ENCODE results near the gene COG6. TPM values are rescaled to one million over a fixed set of nuclear protein-coding genes. Genes with fewer than 3 reads are reported as not detected.

COG6 gene
- total and polyA plus RNA-seq, 4 experiments from 2014 or later, result 12.2 to 44.5 (median 27.7) TPM

DNA sequence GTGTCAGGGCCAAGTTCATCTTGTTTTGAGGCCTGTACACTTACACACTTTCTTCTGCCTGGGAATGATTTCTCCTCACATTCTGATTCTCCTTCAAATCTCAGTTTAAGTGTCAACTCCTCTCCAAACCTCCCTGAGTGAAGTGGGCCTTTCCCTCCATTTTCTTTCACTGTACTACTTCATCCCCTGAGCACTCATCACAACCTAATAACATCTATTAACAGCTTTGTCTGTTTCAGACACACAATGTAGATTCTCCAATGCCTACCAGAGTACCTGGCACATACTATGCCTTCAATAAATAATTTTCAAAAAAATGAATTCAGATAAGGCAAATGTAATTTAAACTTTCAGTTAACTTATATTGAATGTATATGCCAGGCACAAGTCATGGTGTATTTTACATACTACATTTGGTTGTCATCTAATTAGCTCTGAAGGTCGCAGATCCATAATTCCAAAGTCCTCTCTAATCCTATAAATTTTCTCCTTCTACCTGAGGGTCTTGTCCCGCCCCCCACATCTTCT lies 357 bp upstream of the COG6 start:
- H3K27me3 ChIP-seq (ENCODE audit: insufficient read depth, low read length), result no peaks in the 10 kb centered on the region
- CTCF ChIA-PET (ENCODE audit: partially characterized antibody), result no interaction called here
- no peaks in the 10 kb centered on the region for H3K9me3 ChIP-seq (ENCODE audit: control insufficient read depth in 1 of 2, low read length in 2 of 2)
- intact Hi-C loops (cut with micrococcal nuclease), result loop anchor here (1.0 kb wide), 1 partner anchor 617 kb away; the partner anchor contains the start of genes NHLRC3 and PROSER1
- no peak for DNase-seq
- peak overlapping the region; percentile 67 for H3K27ac ChIP-seq (ENCODE audit: low read depth, low read length)
- H3K4me1 ChIP-seq (ENCODE audit: insufficient read depth, low read length), result peaks cover 17% of the 10 kb centered on the region
- H3K27me3 Mint-ChIP-seq, result peaks cover 0 to 3% of the 10 kb centered on the region in 2 donors
- H3K27ac Mint-ChIP-seq, result peak overlapping the region; percentile 82 to 98 (median 91)
- H3K36me3 Mint-ChIP-seq, result peaks cover 0 to 11% of the 10 kb centered on the region in 2 donors
- POLR2A ChIA-PET (ENCODE audit: partially characterized antibody), result interaction anchor here (1.0 kb wide), 1 partner anchor 617 kb away, joined by 3 read pairs; the partner anchor contains the start of gene PROSER1
- peak overlapping the region; percentile 92 to 99 (median 98) for H3K4me3 Mint-ChIP-seq
- H3K36me3 ChIP-seq (ENCODE audit: insufficient read depth, low read length), result no peaks in the 10 kb centered on the region
- peak overlapping the region; percentile 77 to 94 for H3K4me3 ChIP-seq (ENCODE audit: low read length in 2 of 2)
- H3K4me1 Mint-ChIP-seq, result peaks cover 23 to 45% (median 35%) of the 10 kb centered on the region in 4 donors
- H3K9me3 Mint-ChIP-seq, result peaks cover 0 to 6% (median 0%) of the 10 kb centered on the region in 8 donors

DNA sequence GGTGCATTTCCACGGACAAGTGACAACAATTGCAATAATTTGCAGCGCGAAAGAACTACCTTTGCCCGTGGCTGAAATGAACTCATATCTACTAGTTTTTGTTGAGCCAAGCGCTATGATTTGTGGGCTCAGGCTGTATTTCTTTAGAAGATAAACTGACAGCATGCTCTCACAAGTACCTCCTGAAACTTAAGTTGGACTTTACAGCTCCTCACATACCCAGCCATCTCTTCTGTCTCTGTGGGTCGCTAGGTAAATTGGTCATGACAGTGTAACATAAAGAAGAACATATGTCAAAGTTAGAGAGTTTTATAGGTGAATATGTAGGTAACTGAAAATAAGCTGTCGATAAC lies 839 bp downstream of the COG6 start:
- H3K4me3 ChIP-seq (ENCODE audit: low read length in 2 of 2), result peak overlapping the region; percentile 77 to 94
- intact Hi-C loops (cut with micrococcal nuclease), result no loop called here
- no peak for DNase-seq

GRCh38 chr13:39663508-39663907 lies 8.0 kb downstream of the COG6 start:
- POLR2A ChIA-PET (ENCODE audit: partially characterized antibody), result no interaction called here
- Mint-ChIP-seq H3K27me3 (no peaks in the 10 kb centered on the region), H3K27ac (no peak overlapping the region), H3K9me3 (no peaks in the 10 kb centered on the region), H3K4me3 (no peak overlapping the region), H3K36me3 (peaks cover 14 to 41% of the 10 kb centered on the region in 2 donors), H3K4me1 (peaks cover 8 to 18% (median 11%) of the 10 kb centered on the region in 4 donors)
- DNase-seq, result no peak
- H3K27me3 ChIP-seq (ENCODE audit: insufficient read depth, low read length), result no peaks in the 10 kb centered on the region
- peaks cover 5% of the 10 kb centered on the region for H3K36me3 ChIP-seq (ENCODE audit: insufficient read depth, low read length)
- no peaks in the 10 kb centered on the region for H3K9me3 ChIP-seq (ENCODE audit: control insufficient read depth in 1 of 2, low read length in 2 of 2)
- CTCF ChIA-PET (ENCODE audit: partially characterized antibody), result interaction anchor here (1.3 kb wide), 1 partner anchor 20 kb away, joined by 5 read pairs; no protein-coding TSS in a partner anchor
- peaks cover 7% of the 10 kb centered on the region for H3K4me1 ChIP-seq (ENCODE audit: insufficient read depth, low read length)
- H3K27ac ChIP-seq (ENCODE audit: low read depth, low read length), result no peak overlapping the region
- no peak overlapping the region for H3K4me3 ChIP-seq (ENCODE audit: low read length in 2 of 2)
- intact Hi-C loops (cut with micrococcal nuclease), result no loop called here

More for the DNA sequence above, 839 bp downstream of the COG6 start:
- Histone ChIP-seq H3K36me3 (ENCODE audit: insufficient read depth, low read length) (no peaks in the 10 kb centered on the region), H3K27me3 (ENCODE audit: insufficient read depth, low read length) (no peaks in the 10 kb centered on the region), H3K9me3 (ENCODE audit: control insufficient read depth in 1 of 2, low read length in 2 of 2) (no peaks in the 10 kb centered on the region), H3K4me1 (ENCODE audit: insufficient read depth, low read length) (peaks cover 17% of the 10 kb centered on the region), H3K27ac (ENCODE audit: low read depth, low read length) (peak overlapping the region; percentile 67)
- peak overlapping the region; percentile 82 to 97 (median 94) for H3K27ac Mint-ChIP-seq
- peaks cover 0 to 6% (median 0%) of the 10 kb centered on the region in 8 donors for H3K9me3 Mint-ChIP-seq
- ChIA-PET POLR2A (ENCODE audit: partially characterized antibody) (interaction anchor here (0.6 kb wide), 1 partner anchor 15 kb away, joined by 3 read pairs; no protein-coding TSS in a partner anchor), CTCF (ENCODE audit: partially characterized antibody) (interaction anchor here (1.0 kb wide), 1 partner anchor 21 kb away, joined by 3 read pairs; no protein-coding TSS in a partner anchor)
- peaks cover 23 to 45% (median 35%) of the 10 kb centered on the region in 4 donors for H3K4me1 Mint-ChIP-seq
- H3K36me3 Mint-ChIP-seq, result peaks cover 3 to 22% of the 10 kb centered on the region in 2 donors
- no peaks in the 10 kb centered on the region for H3K27me3 Mint-ChIP-seq
- peak overlapping the region; percentile 92 to 99 (median 98) for H3K4me3 Mint-ChIP-seq

GRCh38 chr13:39663958-39664357 lies 8.5 kb downstream of the COG6 start:
- no peak overlapping the region for H3K27ac Mint-ChIP-seq
- no peak for DNase-seq
- intact Hi-C loops (cut with micrococcal nuclease), result no loop called here
- Histone ChIP-seq H3K36me3 (ENCODE audit: insufficient read depth, low read length) (peaks cover 5% of the 10 kb centered on the region), H3K4me3 (ENCODE audit: low read length in 2 of 2) (no peak overlapping the region), H3K4me1 (ENCODE audit: insufficient read depth, low read length) (peaks cover 7% of the 10 kb centered on the region), H3K27me3 (ENCODE audit: insufficient read depth, low read length) (no peaks in the 10 kb centered on the region), H3K9me3 (ENCODE audit: control insufficient read depth in 1 of 2, low read length in 2 of 2) (no peaks in the 10 kb centered on the region), H3K27ac (ENCODE audit: low read depth, low read length) (no peak overlapping the region)
- H3K9me3 Mint-ChIP-seq, result no peaks in the 10 kb centered on the region
- POLR2A ChIA-PET (ENCODE audit: partially characterized antibody), result no interaction called here
- CTCF ChIA-PET (ENCODE audit: partially characterized antibody), result interaction anchor here (1.3 kb wide), 1 partner anchor 20 kb away, joined by 5 read pairs; no protein-coding TSS in a partner anchor
- H3K36me3 Mint-ChIP-seq, result peaks cover 14 to 43% of the 10 kb centered on the region in 2 donors
- peaks cover 6 to 15% (median 9%) of the 10 kb centered on the region in 4 donors for H3K4me1 Mint-ChIP-seq
- no peaks in the 10 kb centered on the region for H3K27me3 Mint-ChIP-seq
- H3K4me3 Mint-ChIP-seq, result no peak overlapping the region

DNA sequence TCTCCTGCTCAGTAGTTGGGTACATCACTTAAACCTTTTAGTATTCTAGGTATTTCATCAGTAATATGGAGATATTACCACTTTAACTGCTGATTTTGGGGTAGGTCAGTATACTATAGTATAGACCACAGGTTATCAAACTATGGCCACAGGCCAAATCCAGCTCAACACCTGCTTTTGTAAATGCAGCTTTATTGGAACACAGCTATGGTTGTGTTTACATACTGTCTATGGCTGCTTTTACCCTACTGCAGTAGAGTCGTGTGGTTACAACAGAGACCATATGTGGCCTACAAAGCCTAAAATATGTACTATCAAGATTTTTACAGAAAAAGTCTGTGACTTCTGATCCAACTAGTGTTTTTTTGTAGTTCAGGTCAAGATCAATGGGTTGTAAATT lies 10.3 kb downstream of the COG6 start:
- H3K36me3 Mint-ChIP-seq, result peaks cover 16 to 38% of the 10 kb centered on the region in 2 donors
- intact Hi-C loops (cut with micrococcal nuclease), result no loop called here
- H3K27me3 Mint-ChIP-seq, result no peaks in the 10 kb centered on the region
- H3K4me1 Mint-ChIP-seq, result peaks cover 4 to 9% (median 6%) of the 10 kb centered on the region in 4 donors
- Histone ChIP-seq H3K4me3 (ENCODE audit: low read length in 2 of 2) (no peak overlapping the region), H3K9me3 (ENCODE audit: control insufficient read depth in 1 of 2, low read length in 2 of 2) (no peaks in the 10 kb centered on the region), H3K4me1 (ENCODE audit: insufficient read depth, low read length) (peaks cover 7% of the 10 kb centered on the region), H3K27me3 (ENCODE audit: insufficient read depth, low read length) (no peaks in the 10 kb centered on the region), H3K27ac (ENCODE audit: low read depth, low read length) (no peak overlapping the region), H3K36me3 (ENCODE audit: insufficient read depth, low read length) (peaks cover 5% of the 10 kb centered on the region)
- no peak overlapping the region for H3K4me3 Mint-ChIP-seq
- no peak for DNase-seq
- POLR2A ChIA-PET (ENCODE audit: partially characterized antibody), result no interaction called here
- CTCF ChIA-PET (ENCODE audit: partially characterized antibody), result no interaction called here
- H3K9me3 Mint-ChIP-seq, result no peaks in the 10 kb centered on the region
- no peak overlapping the region for H3K27ac Mint-ChIP-seq

DNA sequence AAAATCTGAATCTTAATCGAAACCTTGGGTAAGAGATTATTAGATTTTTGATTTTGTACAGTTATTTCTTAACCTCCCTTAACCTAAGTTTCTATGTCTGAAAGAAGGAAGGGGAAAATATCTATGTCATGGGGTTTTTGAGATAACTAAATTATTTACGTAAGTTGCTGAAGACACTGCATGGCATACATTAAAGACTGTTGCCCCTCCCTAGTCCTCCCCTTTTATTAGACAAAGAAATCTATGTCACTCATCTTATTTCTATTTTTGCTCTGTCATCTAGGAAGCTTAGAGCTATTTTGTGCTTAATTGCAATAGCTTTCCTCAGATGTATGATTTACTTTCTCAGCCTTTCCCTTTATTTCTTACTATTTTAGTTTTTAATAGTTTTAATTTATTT lies 15.0 kb downstream of the COG6 start:
- H3K27me3 Mint-ChIP-seq, result no peaks in the 10 kb centered on the region
- H3K27ac Mint-ChIP-seq, result no peak overlapping the region
- H3K9me3 Mint-ChIP-seq, result no peaks in the 10 kb centered on the region
- Histone ChIP-seq H3K4me1 (ENCODE audit: insufficient read depth, low read length) (no peaks in the 10 kb centered on the region), H3K9me3 (ENCODE audit: control insufficient read depth in 1 of 2, low read length in 2 of 2) (no peaks in the 10 kb centered on the region), H3K27me3 (ENCODE audit: insufficient read depth, low read length) (no peaks in the 10 kb centered on the region), H3K4me3 (ENCODE audit: low read length in 2 of 2) (no peak overlapping the region), H3K27ac (ENCODE audit: low read depth, low read length) (no peak overlapping the region), H3K36me3 (ENCODE audit: insufficient read depth, low read length) (peaks cover 5% of the 10 kb centered on the region)
- H3K36me3 Mint-ChIP-seq, result peaks cover 18 to 22% of the 10 kb centered on the region in 2 donors
- no peak overlapping the region for H3K4me3 Mint-ChIP-seq
- no peak for DNase-seq
- H3K4me1 Mint-ChIP-seq, result peaks cover 0 to 3% (median under 1%) of the 10 kb centered on the region in 4 donors
- intact Hi-C loops (cut with micrococcal nuclease), result no loop called here
- ChIA-PET POLR2A (ENCODE audit: partially characterized antibody) (interaction anchor here (0.9 kb wide), 1 partner anchor 14 kb away, joined by 3 read pairs; no protein-coding TSS in a partner anchor), CTCF (ENCODE audit: partially characterized antibody) (interaction anchor here (0.9 kb wide), 1 partner anchor 15 kb away, joined by 3 read pairs; no protein-coding TSS in a partner anchor)

DNA sequence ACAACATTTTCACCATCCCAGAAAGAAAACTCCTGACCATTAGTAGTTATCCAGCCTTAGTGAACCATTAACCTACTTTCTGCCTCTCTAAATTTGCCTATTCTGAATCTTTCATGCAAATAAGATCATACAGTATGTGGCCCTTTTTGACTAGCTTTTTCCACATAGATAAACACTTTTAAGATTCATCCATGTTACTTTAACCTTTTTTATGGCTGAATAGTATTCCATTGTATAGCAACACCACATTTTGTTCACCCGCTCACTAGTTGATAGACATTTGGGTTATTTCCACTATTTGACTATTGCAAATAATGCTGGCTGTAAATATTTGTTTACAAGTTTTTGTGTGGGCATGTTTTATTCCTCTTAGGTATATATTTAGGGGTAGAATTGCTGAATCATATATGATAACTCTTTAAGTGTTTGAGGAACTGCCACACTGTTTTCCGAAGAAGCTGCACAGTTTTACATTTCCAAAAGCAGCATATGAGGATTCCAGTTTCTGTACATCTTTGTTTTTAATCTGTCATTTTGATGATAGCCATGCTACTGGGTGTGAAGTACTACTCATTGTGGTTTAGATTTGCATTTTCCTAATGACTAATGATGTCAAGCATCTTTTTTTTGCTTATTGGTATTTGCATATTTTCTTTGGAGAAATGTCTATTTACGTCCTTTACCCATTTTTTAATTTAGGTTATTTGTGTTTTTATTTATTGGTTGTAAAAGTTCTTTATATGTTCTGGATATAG lies 17.1 kb downstream of the COG6 start:
- intact Hi-C loops (cut with micrococcal nuclease), result no loop called here
- CTCF ChIA-PET (ENCODE audit: partially characterized antibody), result interaction anchor here (0.7 to 1.3 kb wide), 2 partner anchors 11 to 56 kb away, joined by 3 read pairs; no protein-coding TSS in a partner anchor
- POLR2A ChIA-PET (ENCODE audit: partially characterized antibody), result no interaction called here

More for the DNA sequence above, 17.1 kb downstream of the COG6 start:
- H3K4me1 Mint-ChIP-seq, result peaks cover 0 to 2% (median under 1%) of the 10 kb centered on the region in 4 donors
- H3K9me3 ChIP-seq (ENCODE audit: control insufficient read depth in 1 of 2, low read length in 2 of 2), result no peaks in the 10 kb centered on the region
- no peaks in the 10 kb centered on the region for H3K27me3 Mint-ChIP-seq
- no peak overlapping the region for H3K27ac ChIP-seq (ENCODE audit: low read depth, low read length)
- H3K36me3 Mint-ChIP-seq, result peaks cover 11 to 14% of the 10 kb centered on the region in 2 donors
- H3K4me3 ChIP-seq (ENCODE audit: low read length in 2 of 2), result no peak overlapping the region
- no peak for DNase-seq
- H3K4me1 ChIP-seq (ENCODE audit: insufficient read depth, low read length), result no peaks in the 10 kb centered on the region
- no peak overlapping the region for H3K4me3 Mint-ChIP-seq
- no peaks in the 10 kb centered on the region for H3K27me3 ChIP-seq (ENCODE audit: insufficient read depth, low read length)
- no peaks in the 10 kb centered on the region for H3K9me3 Mint-ChIP-seq
- H3K27ac Mint-ChIP-seq, result no peak overlapping the region
- no peaks in the 10 kb centered on the region for H3K36me3 ChIP-seq (ENCODE audit: insufficient read depth, low read length)
